Hepatocyte (in vitro differentiated cells): ENCODE data around the gene ZBTB1.

ENCODE experiments used
- EZH2 ChIP-seq: fragments of 200-600 bp; sonication (generic); IDR thresholded peaks from 2 replicates; pipeline ENCODE4 v1.6.1; 2016; ENCODE audit warnings: antibody characterized with exemption, mild to moderate bottlenecking, borderline replicate concordance
- EZH2phosphoT487 ChIP-seq: fragments of 200-600 bp; sonication (generic); IDR thresholded peaks from one replicate; pipeline ENCODE4 v1.6.1; 2018; ENCODE audit warnings: antibody characterized with exemption, mild to moderate bottlenecking, low read depth, moderate library complexity; ENCODE audit not compliant: unreplicated experiment, severe bottlenecking
- TF ChIP-seq, protein P1 (sequence below): fragments of 200-600 bp; sonication (generic); IDR thresholded peaks from 2 replicates; pipeline ENCODE4 v1.5.1; 2016; ENCODE audit warnings: antibody characterized with exemption, mild to moderate bottlenecking; ENCODE audit not compliant: poor library complexity

DNA sequence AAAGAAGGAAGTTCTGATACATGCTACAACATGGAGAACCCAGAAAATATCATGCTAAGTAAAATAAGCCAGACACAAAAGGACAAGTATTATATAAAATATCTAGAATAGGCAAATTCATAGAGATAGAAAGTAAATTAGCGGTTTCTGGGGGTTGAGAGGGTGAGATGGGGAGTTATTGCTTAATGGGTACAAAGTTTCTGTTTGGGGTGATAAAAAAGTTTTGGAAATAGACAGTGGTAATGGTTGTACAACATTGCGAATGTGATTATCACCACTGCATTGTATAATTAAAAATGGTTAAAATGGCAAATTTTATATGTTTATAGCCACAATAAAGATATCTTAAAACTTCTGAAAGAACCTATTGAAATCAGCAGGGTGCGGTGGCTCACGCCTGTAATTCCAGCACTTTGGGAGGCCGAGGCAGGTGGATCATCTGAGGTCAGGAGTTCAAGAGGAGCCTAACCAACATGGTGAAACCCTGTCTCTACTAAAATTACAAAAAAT lies 15.9 kb upstream of the ZBTB1 start:
- TF ChIP-seq EZH2 = no peak
- TF ChIP-seq, protein P1, sequence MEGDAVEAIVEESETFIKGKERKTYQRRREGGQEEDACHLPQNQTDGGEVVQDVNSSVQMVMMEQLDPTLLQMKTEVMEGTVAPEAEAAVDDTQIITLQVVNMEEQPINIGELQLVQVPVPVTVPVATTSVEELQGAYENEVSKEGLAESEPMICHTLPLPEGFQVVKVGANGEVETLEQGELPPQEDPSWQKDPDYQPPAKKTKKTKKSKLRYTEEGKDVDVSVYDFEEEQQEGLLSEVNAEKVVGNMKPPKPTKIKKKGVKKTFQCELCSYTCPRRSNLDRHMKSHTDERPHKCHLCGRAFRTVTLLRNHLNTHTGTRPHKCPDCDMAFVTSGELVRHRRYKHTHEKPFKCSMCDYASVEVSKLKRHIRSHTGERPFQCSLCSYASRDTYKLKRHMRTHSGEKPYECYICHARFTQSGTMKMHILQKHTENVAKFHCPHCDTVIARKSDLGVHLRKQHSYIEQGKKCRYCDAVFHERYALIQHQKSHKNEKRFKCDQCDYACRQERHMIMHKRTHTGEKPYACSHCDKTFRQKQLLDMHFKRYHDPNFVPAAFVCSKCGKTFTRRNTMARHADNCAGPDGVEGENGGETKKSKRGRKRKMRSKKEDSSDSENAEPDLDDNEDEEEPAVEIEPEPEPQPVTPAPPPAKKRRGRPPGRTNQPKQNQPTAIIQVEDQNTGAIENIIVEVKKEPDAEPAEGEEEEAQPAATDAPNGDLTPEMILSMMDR = no peak
- no peak for TF ChIP-seq EZH2phosphoT487
